ENCODE data around the gene FAM199X.
"Not testable (repeated sequence)": the region's sequence is repeated elsewhere in the genome, so short reads cannot be mapped to it uniquely, and the experiment has no call there.

Gene FAM199X

GRCh38 chrX:104189837-104190236, 23.6 kb downstream of the FAM199X start:
- DNase-seq (ENCODE audit: low spot score) = no peak

DNA sequence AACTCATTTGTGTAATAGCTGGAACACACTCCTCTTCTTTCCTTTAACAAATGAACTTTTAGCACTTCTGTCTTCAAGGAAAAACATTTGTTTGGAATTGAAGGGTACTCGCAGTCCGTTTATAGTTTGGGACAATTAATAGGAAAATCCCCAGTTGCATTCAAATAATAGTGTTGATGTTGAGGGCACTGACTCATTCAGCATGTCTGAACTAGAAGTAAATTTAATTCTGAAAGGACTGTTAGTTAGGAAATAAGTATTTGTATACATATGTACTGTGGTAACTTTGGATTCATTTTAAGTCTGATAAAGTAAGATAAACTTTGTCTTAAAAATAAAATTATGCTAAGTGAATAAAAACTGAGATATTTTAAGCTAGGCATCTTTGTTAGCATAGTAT, 27.2 kb downstream of the FAM199X start:
- no peak for DNase-seq (ENCODE audit: low spot score)

DNA sequence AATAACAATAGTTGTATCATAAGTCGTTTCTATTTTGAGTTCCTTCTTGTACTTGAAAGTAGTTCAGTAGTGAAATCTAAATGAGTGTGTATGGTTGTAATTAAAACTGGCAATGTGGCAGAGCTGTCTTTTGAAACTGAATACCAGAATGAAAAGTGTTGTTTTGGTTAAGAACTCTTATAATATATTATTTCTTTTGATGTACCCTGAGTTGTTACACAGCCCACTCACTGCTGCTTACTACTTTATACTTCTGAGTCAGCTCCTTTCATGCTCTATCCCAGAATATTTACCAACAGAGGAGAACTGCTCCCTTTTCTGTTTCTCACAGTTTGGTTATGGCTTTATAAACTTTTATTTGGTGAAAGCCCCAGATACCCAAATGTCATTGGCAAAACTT, 28.8 kb downstream of the FAM199X start:
- DNase-seq (ENCODE audit: low spot score) = no peak

DNA sequence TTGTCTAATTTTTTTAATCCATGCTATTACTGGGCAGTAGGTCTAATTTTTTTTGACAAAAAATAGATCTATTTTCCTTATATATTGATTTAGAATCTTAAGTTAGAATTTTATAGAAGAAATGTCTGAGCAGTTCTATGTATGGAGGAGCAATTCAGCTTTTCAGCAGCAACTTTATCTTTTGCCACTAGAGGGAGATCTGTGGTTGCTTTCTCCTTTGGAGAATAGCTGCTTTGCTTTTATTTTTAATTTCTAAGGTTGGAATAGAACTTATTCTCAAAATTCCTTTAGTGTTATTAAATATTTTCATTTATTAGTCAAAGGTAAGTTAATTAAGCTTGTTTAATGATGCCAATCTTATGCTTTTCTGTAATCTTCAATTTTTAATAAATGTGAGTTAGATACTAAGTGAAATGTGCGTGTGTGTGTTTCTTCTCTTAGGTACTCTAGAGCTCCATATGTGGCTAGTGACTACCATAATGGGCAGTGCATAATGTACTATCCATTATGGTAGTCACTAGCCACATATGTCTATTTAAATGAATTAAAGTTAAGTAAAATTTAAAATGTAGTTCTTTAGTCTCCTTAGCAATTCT, 29.3 kb downstream of the FAM199X start:
- DNase-seq (ENCODE audit: low spot score) = peak; percentile 46

DNA sequence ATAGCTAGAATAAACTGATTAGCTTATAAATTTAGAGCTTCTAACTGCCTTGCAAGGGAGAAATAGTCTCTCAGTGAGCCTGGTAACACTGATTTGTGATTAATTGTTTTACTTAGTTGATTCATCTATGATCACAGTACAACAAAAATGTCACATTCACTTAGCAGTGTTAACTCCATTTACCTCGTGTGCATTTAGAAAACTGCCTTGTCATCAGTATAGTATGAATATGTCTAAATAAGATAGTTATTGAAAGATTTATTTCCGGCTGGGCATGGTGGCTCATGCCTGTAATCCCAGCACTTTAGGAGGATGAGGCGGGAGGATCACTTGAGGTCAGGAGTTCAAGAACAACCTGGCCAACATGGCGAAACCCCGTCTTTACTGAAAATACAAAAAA, 39.3 kb downstream of the FAM199X start:
- DNase-seq (ENCODE audit: low spot score) = no peak

DNA sequence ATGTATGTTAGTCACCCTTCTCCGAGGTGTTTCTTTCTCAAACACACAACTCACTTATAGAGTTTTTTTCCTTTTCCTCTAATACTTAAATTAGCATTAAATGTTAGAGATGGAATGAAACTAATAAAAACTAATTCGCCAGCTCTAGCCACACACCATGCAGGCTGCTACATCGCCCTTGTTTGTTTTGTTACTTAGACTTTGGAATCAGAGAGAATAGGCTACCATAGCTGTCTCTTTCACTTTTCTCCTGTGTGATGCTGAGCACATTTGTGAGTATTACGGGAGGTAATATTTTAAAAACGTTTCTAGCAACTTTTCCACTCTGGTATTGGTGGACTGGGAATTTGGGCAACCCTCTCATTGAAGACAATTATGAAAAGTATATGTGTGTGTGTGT, 44.9 kb downstream of the FAM199X start:
- no peak for DNase-seq (ENCODE audit: low spot score)

- not testable (repeated sequence) for DNase-seq (ENCODE audit: low spot score)
Measured at GRCh38 chrX:104230060-104230459, 63.8 kb downstream of the FAM199X start.
